H1 (cell line): ENCODE measurements around the gene IAH1. TPM values are rescaled to one million over a fixed set of nuclear protein-coding genes. Genes with fewer than 3 reads are reported as not detected.

Experiments
- CTCF ChIA-PET: fragments of 300-600 bp; sonication (Branson Sonifier 250); formaldehyde crosslinking; loops from one replicate; lab custom pipeline; 2021; ENCODE audit not compliant: partially characterized antibody; lab: Charles Lee
- POLR2A ChIA-PET: fragments of 300-600 bp; sonication (Branson Sonifier 250); formaldehyde crosslinking; loops from one replicate; lab custom pipeline; 2021; ENCODE audit warnings: inconsistent platforms; ENCODE audit not compliant: partially characterized antibody; lab: Charles Lee
- DNase-seq, 2 experiments: peaks; one replicate each; pipeline versions ENCODE4 v3.0.0 to v3.0.0-alpha.2; 2010 to 2022; ENCODE audit warnings: low spot score in 2 of 2, low read depth in 1 of 2, mixed read lengths in 1 of 2
- FAIRE-seq: peaks from 2 replicates; lab custom pipeline; 2011; peaks lifted over from hg19 to GRCh38; lab: Jason Lieb, UNC
- H2AFZ ChIP-seq: 2 replicates; pipeline ENCODE4 v1.8.1; 2012; ENCODE audit warnings: low read length, inconsistent platforms
- H2AK5ac ChIP-seq: 2 replicates; pipeline ENCODE4 v1.6.1; 2013; ENCODE audit warnings: low read depth, low read length
- H2BK120ac ChIP-seq: replicated peaks from 2 replicates; pipeline ENCODE3; 2013; ENCODE audit warnings: low read depth, low read length, inconsistent platforms
- H2BK12ac ChIP-seq: 2 replicates; pipeline ENCODE4 v1.6.1; 2013; ENCODE audit warnings: low read depth, low read length
- H2BK15ac ChIP-seq: 2 replicates; pipeline ENCODE4 v1.6.1; 2013; ENCODE audit warnings: low read length
- H2BK20ac ChIP-seq: 2 replicates; pipeline ENCODE4 v1.6.1; 2013; ENCODE audit warnings: low read length
- H2BK5ac ChIP-seq: 2 replicates; pipeline ENCODE4 v1.6.1; 2013; ENCODE audit warnings: low read depth, low read length
- H3K14ac ChIP-seq: 2 replicates; pipeline ENCODE4 v1.6.1; 2013; ENCODE audit warnings: inconsistent platforms; ENCODE audit not compliant: insufficient read length
- H3K18ac ChIP-seq: 2 replicates; pipeline ENCODE4 v1.6.1; 2013; ENCODE audit warnings: low read length; ENCODE audit errors: extremely low read depth
- H3K23ac ChIP-seq: 2 replicates; pipeline ENCODE4 v1.6.1; 2013; ENCODE audit warnings: inconsistent platforms; ENCODE audit not compliant: insufficient read length
- H3K23me2 ChIP-seq: 2 replicates; pipeline ENCODE4 v1.6.1; 2013; ENCODE audit warnings: low read depth, low read length
- H3K27ac ChIP-seq: 2 replicates; pipeline ENCODE4 v1.6.1; 2011; ENCODE audit warnings: low read depth, low read length, inconsistent platforms
- H3K27me3 ChIP-seq, 4 experiments: replicated peaks in 1 of 4; 1 replicate in 1 of 4; 2 replicates in 3 of 4; pipeline versions ENCODE4 v1.6.1 to v1.8.1; 2011 to 2013; ENCODE audit warnings: low read length in 3 of 4, mild to moderate bottlenecking in 3 of 4, inconsistent platforms in 2 of 4, mixed read lengths in 2 of 4, moderate library complexity in 1 of 4; ENCODE audit not compliant: control insufficient read depth in 3 of 4, insufficient read depth in 3 of 4; ENCODE audit errors: extremely low read depth in 1 of 4
- H3K36me3 ChIP-seq, 4 experiments: 2 replicates each; pipeline versions ENCODE4 v1.6.1 to v1.8.1; 2011 to 2013; ENCODE audit warnings: mild to moderate bottlenecking in 4 of 4, low read length in 3 of 4, moderate library complexity in 2 of 4, control low read depth in 1 of 4, inconsistent platforms in 1 of 4; ENCODE audit not compliant: insufficient read depth in 4 of 4, control insufficient read depth in 2 of 4
- H3K4ac ChIP-seq: replicated peaks from 2 replicates; pipeline ENCODE3; 2013; ENCODE audit warnings: low read length, low read depth, mixed read lengths, inconsistent platforms; ENCODE audit not compliant: insufficient read length
- H3K4me1 ChIP-seq, 4 experiments: replicated peaks in 1 of 4; 1 replicate in 1 of 4; 2 replicates in 3 of 4; pipeline versions ENCODE4 v1.6.1 to v1.8.1; 2011 to 2013; ENCODE audit warnings: low read length in 3 of 4, inconsistent platforms in 2 of 4, mixed read lengths in 1 of 4; ENCODE audit not compliant: insufficient read depth in 4 of 4, control insufficient read depth in 3 of 4
- H3K4me2 ChIP-seq, 2 experiments: 2 replicates each; pipeline versions ENCODE4 v1.6.1 to v1.8.1; 2011 to 2013; ENCODE audit warnings: low read depth in 2 of 2, low read length in 2 of 2, control low read depth in 1 of 2, inconsistent platforms in 1 of 2, mild to moderate bottlenecking in 1 of 2; ENCODE audit not compliant: insufficient read depth in 1 of 2
- H3K4me3 ChIP-seq, 4 experiments: fragments of 200-600, 300-600 bp in 1 of 4; sonication (generic), shearing (Covaris generic), sonication (Bioruptor Twin) in 1 of 4; 2 replicates each; pipeline versions ENCODE4 v1.5.1 to v1.8.1; 2011 to 2016; ENCODE audit warnings: low read length in 4 of 4, low read depth in 3 of 4, control low read depth in 2 of 4, inconsistent platforms in 2 of 4, mild to moderate bottlenecking in 2 of 4, mixed read lengths in 1 of 4, moderate library complexity in 1 of 4; ENCODE audit not compliant: insufficient read depth in 2 of 4; ENCODE audit errors: extremely low read depth in 1 of 4
- H3K56ac ChIP-seq: replicated peaks from 2 replicates; pipeline ENCODE3; 2013; ENCODE audit warnings: low read depth, mild to moderate bottlenecking, mixed read lengths, low read length, inconsistent platforms; ENCODE audit not compliant: insufficient read length
- H3K79me1 ChIP-seq: 2 replicates; pipeline ENCODE4 v1.6.1; 2013; ENCODE audit warnings: low read depth, low read length, control low read depth
- H3K79me2 ChIP-seq, 2 experiments: 2 replicates each; pipeline versions ENCODE4 v1.6.1 to v1.8.1; 2012 to 2013; ENCODE audit warnings: low read length in 2 of 2, mild to moderate bottlenecking in 2 of 2, inconsistent platforms in 1 of 2; ENCODE audit not compliant: insufficient read depth in 2 of 2, control insufficient read depth in 1 of 2
- H3K9ac ChIP-seq, 4 experiments: replicated peaks in 1 of 4; 1 replicate in 1 of 4; 2 replicates in 3 of 4; pipeline versions ENCODE4 v1.6.1 to v1.8.1; 2011 to 2013; ENCODE audit warnings: low read depth in 3 of 4, low read length in 3 of 4, control low read depth in 2 of 4, mild to moderate bottlenecking in 2 of 4, moderate library complexity in 2 of 4, inconsistent platforms in 1 of 4; ENCODE audit errors: extremely low read depth in 1 of 4
- H3K9me3 ChIP-seq, 2 experiments: 2 replicates each; pipeline versions ENCODE4 v1.6.1 to v1.8.1; 2012 to 2013; ENCODE audit warnings: mild to moderate bottlenecking in 2 of 2, moderate library complexity in 2 of 2, control low read depth in 1 of 2, inconsistent platforms in 1 of 2, low read depth in 1 of 2, low read length in 1 of 2, mixed read lengths in 1 of 2; ENCODE audit not compliant: insufficient read depth in 2 of 2
- H4K20me1 ChIP-seq, 2 experiments: replicated peaks in 1 of 2; 2 replicates each; pipeline versions ENCODE3 to v1.8.1; 2011 to 2013; ENCODE audit warnings: inconsistent platforms in 2 of 2, low read length in 2 of 2, mild to moderate bottlenecking in 1 of 2; ENCODE audit not compliant: insufficient read depth in 2 of 2, control insufficient read depth in 1 of 2
- H4K5ac ChIP-seq: 2 replicates; pipeline ENCODE4 v1.6.1; 2013; ENCODE audit warnings: low read length, low read depth, mixed read lengths, inconsistent platforms; ENCODE audit not compliant: insufficient read length
- H4K8ac ChIP-seq: 2 replicates; pipeline ENCODE4 v1.8.0; 2013; ENCODE audit warnings: mild to moderate bottlenecking, moderate library complexity, low read length, inconsistent platforms; ENCODE audit not compliant: insufficient read depth; ENCODE audit errors: extremely low read depth
- H4K91ac ChIP-seq: replicated peaks from 2 replicates; pipeline ENCODE3; 2013; ENCODE audit warnings: low read length, mixed read lengths, inconsistent platforms; ENCODE audit not compliant: insufficient read length
- BCL11A ChIP-seq, 2 experiments: IDR thresholded peaks; one replicate each; pipeline ENCODE4 v1.6.1; 2011; ENCODE audit warnings: low read depth in 2 of 2, low read length in 2 of 2, mild to moderate bottlenecking in 2 of 2
- BRCA1 ChIP-seq: IDR thresholded peaks from 2 replicates; pipeline ENCODE4 v1.6.1; 2012; ENCODE audit warnings: low read depth, low read length, improper control_type of control experiment
- FOSL1 ChIP-seq: IDR thresholded peaks from 2 replicates; pipeline ENCODE4 v1.6.1; 2011; ENCODE audit warnings: mild to moderate bottlenecking, low read depth, low read length, moderate library complexity; ENCODE audit not compliant: insufficient read depth
- GABPA ChIP-seq: IDR thresholded peaks from 2 replicates; pipeline ENCODE4 v1.6.1; 2011; ENCODE audit warnings: mild to moderate bottlenecking, low read length, moderate library complexity, borderline replicate concordance; ENCODE audit not compliant: insufficient read depth
- JUN ChIP-seq: IDR thresholded peaks from 2 replicates; pipeline ENCODE4 v1.6.1; 2011; ENCODE audit warnings: low read depth, mild to moderate bottlenecking, improper control_type of control experiment, low read length
- KDM1A ChIP-seq: fragments of 200-600, 300-600 bp; sonication (generic); IDR thresholded peaks from 2 replicates; pipeline ENCODE4 v1.7.1; 2016; ENCODE audit warnings: mild to moderate bottlenecking, low read length, borderline replicate concordance
- KDM4A ChIP-seq: IDR thresholded peaks from one replicate; pipeline ENCODE4 v1.7.1; 2012; ENCODE audit warnings: low read depth, mild to moderate bottlenecking, moderate library complexity, low read length, inconsistent platforms; ENCODE audit not compliant: severe bottlenecking
- NANOG ChIP-seq: IDR thresholded peaks from 2 replicates; pipeline ENCODE4 v1.6.1; 2011; ENCODE audit warnings: low read length, low read depth, mild to moderate bottlenecking, inconsistent platforms; ENCODE audit not compliant: insufficient read depth, poor library complexity, severe bottlenecking
- SAP30 ChIP-seq: fragments of 300-600 bp; sonication (generic); IDR thresholded peaks from 2 replicates; pipeline ENCODE4 v1.7.1; 2012; ENCODE audit warnings: low read length, moderate library complexity, mild to moderate bottlenecking, inconsistent platforms; ENCODE audit not compliant: insufficient read depth, insufficient replicate concordance
- SIN3A ChIP-seq, 2 experiments: IDR thresholded peaks in 1 of 2; conservative IDR thresholded peaks in 1 of 2; 2 replicates each; pipeline ENCODE4 v1.6.1; 2011 to 2012; ENCODE audit warnings: low read length in 2 of 2, improper control_type of control experiment in 1 of 2, low read depth in 1 of 2, mild to moderate bottlenecking in 1 of 2
- SIRT6 ChIP-seq: IDR thresholded peaks from one replicate; pipeline ENCODE4 v1.7.1; 2012; ENCODE audit warnings: low read length, inconsistent platforms
- SUZ12 ChIP-seq: fragments of 200-600 bp; sonication (generic); IDR thresholded peaks from 2 replicates; pipeline ENCODE4 v1.6.1; 2012; ENCODE audit warnings: mild to moderate bottlenecking, inconsistent platforms, low read length, moderate library complexity, mixed read lengths
- TAF7 ChIP-seq: optimal IDR thresholded peaks from 2 replicates; pipeline ENCODE3; 2011; ENCODE audit warnings: low read depth, mild to moderate bottlenecking, inconsistent platforms, low read length, moderate library complexity, borderline replicate concordance
- YY1 ChIP-seq: IDR thresholded peaks from 2 replicates; pipeline ENCODE4 v1.6.1; 2011; ENCODE audit warnings: low read depth, mild to moderate bottlenecking, low read length
- WGBS, 2 experiments: shearing (Covaris generic) in 1 of 2; methylation state at CpG; one replicate each; pipeline versions ENCODE4 v1.1.6 to v1.1.7; 2013 to 2015; ENCODE audit warnings: low lambda C conversion rate in 2 of 2, mixed read lengths in 2 of 2, inconsistent platforms in 1 of 2, low coverage in 1 of 2, missing lambda C conversion rate in 1 of 2; ENCODE audit not compliant: insufficient replicate concordance in 2 of 2, insufficient coverage in 1 of 2, insufficient read length in 1 of 2; ENCODE audit errors: extremely low coverage in 1 of 2, missing lambda C conversion rate in 1 of 2; 5-methylcytosine and 5-hydroxymethylcytosine counted together
- polyA plus RNA-seq, 7 experiments: library from polyadenylated mRNA; depleted of rRNA in 3 of 7; stranded (reverse) in 5 of 7; unstranded in 2 of 7; fragments of >200 nt in 5 of 7; fragments of 200-250 nt in 2 of 7; gene quantifications; 1 replicate in 5 of 7; 2 replicates in 1 of 7; 4 replicates in 1 of 7; pipeline versions ENCODE4 v1.2.1 to v1.2.3, GENCODE V29; 2011 to 2013; ENCODE audit warnings: missing spikeins in 2 of 7, mixed read lengths in 2 of 7
- total RNA-seq: library from RNA; stranded (reverse); fragmentation: NEBNext Ultra II Directional; extraction: Animal tissue kit (Norgen Biotek cat#: 25700); gene quantifications from 2 replicates; pipeline ENCODE4 v1.2.1, GENCODE V29; 2021

IAH1 gene
- total and polyA plus RNA-seq, 2 of the 8 experiments (the other 6 are each of a cell fraction or from before 2014, with no cell fraction given), result 15.1 to 21.5 TPM

- no peak overlapping the region for H4K5ac ChIP-seq
- no peak overlapping the region for H3K4me2 ChIP-seq
- H2BK20ac ChIP-seq, result no peak overlapping the region
- no peaks in the 10 kb centered on the region for H3K23me2 ChIP-seq
- H3K4ac ChIP-seq, result no peak overlapping the region
- H3K56ac ChIP-seq, result no peak overlapping the region
- H4K91ac ChIP-seq, result no peak overlapping the region
- H3K4me1 ChIP-seq, result no peaks in the 10 kb centered on the region
- no peaks in the 10 kb centered on the region for H3K27me3 ChIP-seq
- DNase-seq (no peak), FAIRE-seq (no peak)
- no peak overlapping the region for H3K23ac ChIP-seq
- H3K14ac ChIP-seq, result no peak overlapping the region
- H3K4me3 ChIP-seq, result no peak overlapping the region
- H3K27ac ChIP-seq, result no peak overlapping the region
- H2BK12ac ChIP-seq, result no peak overlapping the region
- no peaks in the 10 kb centered on the region for H3K9me3 ChIP-seq
- H2AK5ac ChIP-seq, result no peak overlapping the region
- H3K79me1 ChIP-seq, result no peaks in the 10 kb centered on the region
- CTCF ChIA-PET, result interaction anchor here (1.0 kb wide), 1 partner anchor 10 kb away, joined by 3 read pairs; no protein-coding TSS in a partner anchor
- H3K79me2 ChIP-seq, result no peaks in the 10 kb centered on the region
- 82% methylated on average over 2 of the region's 2 CpGs; no CpG with 5 or more reads in 1 of the 2 experiments for WGBS, 2 experiments
- POLR2A ChIA-PET, result interaction anchor here (1.2 kb wide), 1 partner anchor 111 kb away, joined by 3 read pairs; no protein-coding TSS in a partner anchor
- no peak overlapping the region for H4K8ac ChIP-seq
- peaks cover 2 to 15% (median 7%) of the 10 kb centered on the region in 4 experiments; a peak in 4 of 8 replicates for H3K36me3 ChIP-seq
- no peak overlapping the region for H2BK5ac ChIP-seq
- H2AFZ ChIP-seq, result no peak overlapping the region
- H2BK120ac ChIP-seq, result no peak overlapping the region
- no peak overlapping the region for H3K9ac ChIP-seq
- peaks cover 0 to 2% of the 10 kb centered on the region in 2 experiments for H4K20me1 ChIP-seq
- no peak overlapping the region for H2BK15ac ChIP-seq
- H3K18ac ChIP-seq, result no peak overlapping the region
- no peak for TF ChIP-seq KDM1A
- TF ChIP-seq KDM4A, result no peak
- TF ChIP-seq BRCA1, result no peak
- TF ChIP-seq SAP30, result no peak
- no peak for TF ChIP-seq FOSL1
- no peak for TF ChIP-seq BCL11A (IDR thresholded peaks at IDR 0.05; ENCODE audit: low read depth in 2 of 2, low read length in 2 of 2)
- TF ChIP-seq JUN, result no peak
- TF ChIP-seq GABPA, result no peak
- no peak for TF ChIP-seq TAF7
- TF ChIP-seq YY1, result no peak
- no peak for TF ChIP-seq SIRT6
- no peak for TF ChIP-seq SUZ12
- no peak for TF ChIP-seq SIN3A (conservative IDR thresholded peaks at IDR 0.05 in 1 of 2, IDR thresholded peaks at IDR 0.05 in 1 of 2; ENCODE audit: low read depth in 1 of 2, low read length in 2 of 2)
- TF ChIP-seq NANOG, result no peak
Measured at GRCh38 chr2:9519250-9519649, 44.9 kb downstream of the IAH1 start.
